ENCODE measurements around the gene GPR55. TPM values are rescaled to one million over a fixed set of nuclear protein-coding genes. Genes with fewer than 3 reads are reported as not detected.

Gene GPR55
- total RNA-seq, 1 donor from 2014 or later: not detected

DNA sequence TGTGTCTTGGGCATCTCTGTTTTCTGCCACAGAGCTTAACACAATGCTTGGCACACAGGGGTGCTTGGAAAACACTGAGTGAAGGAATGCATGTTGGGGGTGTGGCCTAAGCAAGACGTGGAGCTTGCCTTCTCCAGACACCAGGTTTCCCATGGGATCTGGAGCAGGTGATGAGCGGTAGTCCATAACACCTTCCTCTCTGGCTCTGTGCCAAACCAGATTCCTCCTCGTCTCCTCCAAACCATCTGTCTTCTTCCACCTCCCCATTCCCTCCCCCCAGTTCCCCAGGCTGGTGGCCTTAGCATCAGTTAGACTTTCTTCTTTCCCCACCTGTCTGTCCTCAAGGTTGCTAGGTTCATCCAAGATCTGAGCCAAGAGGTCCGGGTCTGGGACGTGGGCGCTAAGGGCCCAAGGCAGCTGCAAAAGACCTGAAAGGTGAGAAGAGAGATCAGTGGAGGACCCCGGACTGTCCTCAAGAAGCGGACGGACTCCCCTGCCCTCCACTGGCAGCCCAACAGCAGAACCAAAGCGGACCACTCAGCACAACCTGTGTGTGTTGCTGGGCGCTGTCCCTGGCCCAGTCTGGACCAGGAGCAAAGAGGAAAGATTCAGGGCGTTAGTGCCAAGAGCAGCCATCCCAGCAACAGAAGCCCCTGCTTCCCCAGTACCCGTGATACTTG, 61.5 kb downstream of the GPR55 start:
- H3K4me1 ChIP-seq (ENCODE audit: insufficient read depth, low read length): peaks cover 26% of the 10 kb centered on the region
- peaks cover 19% of the 10 kb centered on the region for H3K27me3 ChIP-seq (ENCODE audit: insufficient read depth, low read length)
- H3K79me2 ChIP-seq (ENCODE audit: insufficient read depth, low read length): peaks cover 13% of the 10 kb centered on the region
- no peak overlapping the region for H3K4me2 ChIP-seq (ENCODE audit: low read length)
- Mint-ChIP-seq H3K36me3 (ENCODE audit: low read depth, unreplicated experiment) (no peaks in the 10 kb centered on the region), H3K4me3 (ENCODE audit: unreplicated experiment) (peak overlapping the region; percentile 91), H3K27ac (ENCODE audit: unreplicated experiment) (no peak overlapping the region), H3K9me3 (ENCODE audit: unreplicated experiment) (no peaks in the 10 kb centered on the region), H3K27me3 (ENCODE audit: low read depth, unreplicated experiment) (peaks cover 26% of the 10 kb centered on the region), H3K4me1 (ENCODE audit: low read depth, unreplicated experiment) (peaks cover 19% of the 10 kb centered on the region)
- no peak overlapping the region for H3K9ac ChIP-seq (ENCODE audit: low read length)
- DNase-seq (ENCODE audit: low read depth) (no peak), FAIRE-seq (no peak)
- H3K36me3 ChIP-seq (ENCODE audit: insufficient read depth, low read length): no peaks in the 10 kb centered on the region
- H3K27ac ChIP-seq (ENCODE audit: low read depth, low read length): no peak overlapping the region
- H2AFZ ChIP-seq (ENCODE audit: low read depth, low read length): peak overlapping the region; percentile 92
- H3K9me3 ChIP-seq (ENCODE audit: insufficient read depth, low read depth, low read length): no peaks in the 10 kb centered on the region
- no peak for TF ChIP-seq CTCF (IDR thresholded peaks at IDR 0.05; ENCODE audit: insufficient read depth, low read depth, low read length)
- H3K4me3 ChIP-seq (ENCODE audit: insufficient read depth, low read depth, low read length): no peak overlapping the region
- H4K20me1 ChIP-seq (ENCODE audit: insufficient read depth, low read length): peaks cover 23% of the 10 kb centered on the region

GRCh38 chr2:230863031-230863430, 62.0 kb downstream of the GPR55 start:
- H3K4me1 Mint-ChIP-seq (ENCODE audit: low read depth, unreplicated experiment): peaks cover 14% of the 10 kb centered on the region
- DNase-seq (ENCODE audit: low read depth): no peak
- Histone ChIP-seq H2AFZ (ENCODE audit: low read depth, low read length) (no peak overlapping the region), H3K27ac (ENCODE audit: low read depth, low read length) (no peak overlapping the region), H3K4me2 (ENCODE audit: low read length) (no peak overlapping the region), H3K9ac (ENCODE audit: low read length) (no peak overlapping the region), H3K79me2 (ENCODE audit: insufficient read depth, low read length) (peaks cover 10% of the 10 kb centered on the region), H3K9me3 (ENCODE audit: insufficient read depth, low read depth, low read length) (no peaks in the 10 kb centered on the region), H3K27me3 (ENCODE audit: insufficient read depth, low read length) (peaks cover 19% of the 10 kb centered on the region), H3K36me3 (ENCODE audit: insufficient read depth, low read length) (no peaks in the 10 kb centered on the region), H4K20me1 (ENCODE audit: insufficient read depth, low read length) (peaks cover 18% of the 10 kb centered on the region), H3K4me1 (ENCODE audit: insufficient read depth, low read length) (peaks cover 20% of the 10 kb centered on the region), H3K4me3 (ENCODE audit: insufficient read depth, low read depth, low read length) (no peak overlapping the region)
- no peaks in the 10 kb centered on the region for H3K36me3 Mint-ChIP-seq (ENCODE audit: low read depth, unreplicated experiment)
- no peak for FAIRE-seq
- H3K4me3 Mint-ChIP-seq (ENCODE audit: unreplicated experiment): no peak overlapping the region
- H3K9me3 Mint-ChIP-seq (ENCODE audit: unreplicated experiment): no peaks in the 10 kb centered on the region
- peaks cover 26% of the 10 kb centered on the region for H3K27me3 Mint-ChIP-seq (ENCODE audit: low read depth, unreplicated experiment)
- no peak overlapping the region for H3K27ac Mint-ChIP-seq (ENCODE audit: unreplicated experiment)
- no peak for TF ChIP-seq CTCF (IDR thresholded peaks at IDR 0.05; ENCODE audit: insufficient read depth, low read depth, low read length)
- no peak for TF ChIP-seq EZH2 (IDR thresholded peaks at IDR 0.05; ENCODE audit: insufficient read depth, low read length)

DNA sequence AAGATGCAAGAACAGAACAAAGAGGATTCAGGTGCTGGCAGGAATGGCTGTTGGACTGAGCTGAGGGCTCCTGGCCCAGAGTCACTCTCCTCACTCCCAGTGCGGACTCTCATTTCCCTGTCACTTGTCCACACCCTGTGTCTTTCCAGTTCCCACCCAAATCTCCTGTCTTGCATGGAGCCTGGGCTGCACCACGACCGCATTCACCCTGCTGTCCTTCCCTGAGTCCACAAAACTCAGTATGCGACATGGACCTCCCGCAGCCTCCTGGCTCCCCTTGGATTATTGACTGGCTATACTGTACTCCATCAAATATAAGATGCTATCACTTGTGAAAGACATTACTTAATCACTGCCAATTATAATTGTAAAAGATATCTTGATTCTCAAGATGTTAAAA, 62.8 kb downstream of the GPR55 start:
- Mint-ChIP-seq H3K4me1 (ENCODE audit: low read depth, unreplicated experiment) (peaks cover 11% of the 10 kb centered on the region), H3K27ac (ENCODE audit: unreplicated experiment) (no peak overlapping the region), H3K9me3 (ENCODE audit: unreplicated experiment) (no peaks in the 10 kb centered on the region), H3K27me3 (ENCODE audit: low read depth, unreplicated experiment) (peaks cover 31% of the 10 kb centered on the region), H3K4me3 (ENCODE audit: unreplicated experiment) (peak overlapping the region; percentile 37), H3K36me3 (ENCODE audit: low read depth, unreplicated experiment) (no peaks in the 10 kb centered on the region)
- no peaks in the 10 kb centered on the region for H3K36me3 ChIP-seq (ENCODE audit: insufficient read depth, low read length)
- peaks cover 22% of the 10 kb centered on the region for H3K27me3 ChIP-seq (ENCODE audit: insufficient read depth, low read length)
- no peak overlapping the region for H3K9ac ChIP-seq (ENCODE audit: low read length)
- H3K9me3 ChIP-seq (ENCODE audit: insufficient read depth, low read depth, low read length): no peaks in the 10 kb centered on the region
- peaks cover 5% of the 10 kb centered on the region for H3K79me2 ChIP-seq (ENCODE audit: insufficient read depth, low read length)
- no peak overlapping the region for H3K4me3 ChIP-seq (ENCODE audit: insufficient read depth, low read depth, low read length)
- DNase-seq (ENCODE audit: low read depth) (no peak), FAIRE-seq (no peak)
- no peak overlapping the region for H3K4me2 ChIP-seq (ENCODE audit: low read length)
- no peak overlapping the region for H2AFZ ChIP-seq (ENCODE audit: low read depth, low read length)
- no peak overlapping the region for H3K27ac ChIP-seq (ENCODE audit: low read depth, low read length)
- H3K4me1 ChIP-seq (ENCODE audit: insufficient read depth, low read length): peaks cover 15% of the 10 kb centered on the region
- no peak for TF ChIP-seq EZH2 (IDR thresholded peaks at IDR 0.05; ENCODE audit: insufficient read depth, low read length)
- no peak for TF ChIP-seq CTCF (IDR thresholded peaks at IDR 0.05; ENCODE audit: insufficient read depth, low read depth, low read length)
- peaks cover 13% of the 10 kb centered on the region for H4K20me1 ChIP-seq (ENCODE audit: insufficient read depth, low read length)

Data from astrocyte (in vitro differentiated cells and primary cell).